AML-193 (cell line): ENCODE data around the gene ELMO1.

ENCODE experiments used
- DNase-seq, 2 experiments: peaks; one replicate each; lab custom pipeline; 2025; lab: John Stamatoyannopoulos, UW

ELMO1 gene

DNA sequence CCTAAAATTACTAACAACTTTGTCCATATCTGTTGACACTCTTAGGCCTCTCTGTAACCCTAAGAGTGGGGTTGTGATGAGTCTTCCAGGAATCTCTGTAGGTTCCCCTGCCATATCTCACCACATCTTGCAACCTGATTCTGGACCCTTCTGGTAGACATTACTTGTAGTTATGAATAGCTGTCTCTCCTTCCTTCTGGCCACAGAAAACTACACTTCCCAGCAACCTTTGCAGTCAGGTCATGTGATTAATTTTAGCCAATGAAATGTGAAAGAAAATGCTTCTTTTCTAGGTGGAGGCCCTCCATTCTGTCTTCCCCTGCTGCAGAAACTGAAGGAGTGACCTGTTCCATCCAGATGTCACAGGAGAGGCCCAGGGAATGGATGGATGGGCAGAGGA is 576.8 kb downstream of the ELMO1 start:
- no peak for DNase-seq

DNA sequence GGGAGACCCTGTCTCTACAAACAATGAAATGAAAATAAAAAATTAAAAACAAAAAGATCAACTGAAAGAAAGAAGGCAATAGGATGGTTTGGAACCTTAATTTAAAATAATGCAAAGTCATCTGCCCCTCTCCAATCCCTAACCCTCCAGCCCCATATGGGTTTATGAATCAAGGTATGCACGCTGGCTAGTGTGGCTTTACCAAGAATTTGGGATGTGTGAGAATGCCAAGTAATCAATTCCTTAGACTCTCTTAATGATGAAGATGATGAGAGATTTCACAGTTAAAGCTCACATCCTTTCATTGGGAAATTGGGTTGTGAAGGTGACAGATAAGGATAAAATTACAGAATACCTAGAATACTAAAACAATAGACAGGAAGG is 577.3 kb downstream of the ELMO1 start:
- no peak for DNase-seq

DNA sequence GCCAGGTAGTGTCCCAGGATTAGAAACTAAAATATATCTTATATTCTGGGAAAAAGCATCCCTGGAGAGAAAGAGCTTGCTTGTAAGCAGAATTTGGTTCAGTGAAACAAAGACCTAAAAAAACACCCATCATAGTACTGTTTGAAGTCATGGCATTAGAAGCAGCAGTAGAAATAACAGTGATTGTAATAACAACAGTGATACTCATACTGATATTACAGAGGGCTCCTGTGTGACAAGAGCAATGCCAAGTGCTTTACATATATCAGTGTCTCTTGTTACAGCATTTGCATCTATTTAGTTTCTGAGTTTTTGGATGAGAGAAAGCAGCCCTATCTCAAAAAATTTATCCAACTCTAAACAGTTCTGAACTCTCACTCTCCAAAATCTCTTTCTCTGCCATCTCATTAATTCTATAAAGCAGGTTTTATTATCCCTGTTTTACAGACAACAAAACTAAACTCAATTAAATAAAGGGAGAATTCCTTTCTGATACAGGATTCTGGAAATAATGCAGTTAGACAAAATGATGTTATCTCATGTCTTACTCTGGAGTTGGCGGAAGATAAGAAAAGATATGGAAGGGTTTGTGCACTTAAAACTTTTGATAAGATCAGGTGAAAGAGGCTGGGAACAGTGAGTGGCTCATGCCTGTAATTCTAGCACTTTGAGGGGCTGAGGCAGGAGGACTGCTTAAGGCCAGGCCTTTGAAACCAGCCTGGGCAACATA is 577.9 kb downstream of the ELMO1 start:
- DNase-seq = no peak

DNA sequence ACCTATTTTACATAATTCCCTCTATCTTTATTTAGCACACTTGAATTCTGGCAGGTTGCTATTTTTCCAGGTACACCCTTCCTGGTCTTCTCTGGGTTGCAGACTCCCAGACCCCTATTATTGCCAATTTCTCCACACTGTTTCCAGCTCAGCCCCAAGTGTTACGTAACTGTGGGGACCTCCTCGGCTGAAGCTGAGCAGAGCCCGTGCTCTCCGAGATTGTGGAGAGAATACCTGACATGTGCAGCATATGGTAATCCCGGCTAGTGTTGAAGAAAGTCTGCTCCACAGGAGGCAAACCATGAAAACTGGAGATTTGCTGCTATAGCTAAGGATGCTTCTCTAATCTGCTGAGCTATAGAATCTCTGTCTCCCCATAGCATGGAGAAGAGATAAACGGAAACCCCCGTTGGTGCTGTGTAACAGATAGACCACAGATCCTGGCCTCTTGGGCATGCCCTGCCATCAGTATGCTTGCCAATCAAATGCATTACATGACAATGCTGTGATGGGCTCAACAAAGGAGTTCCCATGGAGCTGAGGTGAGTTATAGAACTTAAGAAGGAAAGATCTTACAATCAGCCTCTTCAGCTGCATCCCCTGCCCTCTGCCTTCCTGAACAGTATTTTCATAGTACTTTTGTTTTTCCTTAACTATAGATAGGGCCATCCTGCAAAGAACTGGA is 579.8 kb downstream of the ELMO1 start:
- DNase-seq = no peak

DNA sequence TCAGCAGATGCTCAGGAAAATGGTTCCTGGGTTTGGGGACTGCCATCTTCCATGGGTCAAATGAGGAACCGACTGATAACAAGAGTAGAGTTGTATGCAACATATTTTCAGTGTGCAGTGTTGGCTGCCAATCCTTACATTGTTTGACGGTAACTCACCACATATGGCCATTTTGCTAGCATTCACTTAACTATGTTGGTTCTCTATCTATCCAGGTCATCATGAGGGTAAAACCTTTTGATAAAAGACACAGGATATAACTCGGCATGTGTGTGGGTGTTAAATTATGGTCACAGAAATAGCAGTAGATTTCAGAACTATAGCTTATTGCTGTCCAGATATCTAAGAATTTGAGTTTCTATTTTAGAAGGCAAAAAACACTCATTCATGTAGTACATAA is 583.6 kb downstream of the ELMO1 start:
- DNase-seq = no peak

DNA sequence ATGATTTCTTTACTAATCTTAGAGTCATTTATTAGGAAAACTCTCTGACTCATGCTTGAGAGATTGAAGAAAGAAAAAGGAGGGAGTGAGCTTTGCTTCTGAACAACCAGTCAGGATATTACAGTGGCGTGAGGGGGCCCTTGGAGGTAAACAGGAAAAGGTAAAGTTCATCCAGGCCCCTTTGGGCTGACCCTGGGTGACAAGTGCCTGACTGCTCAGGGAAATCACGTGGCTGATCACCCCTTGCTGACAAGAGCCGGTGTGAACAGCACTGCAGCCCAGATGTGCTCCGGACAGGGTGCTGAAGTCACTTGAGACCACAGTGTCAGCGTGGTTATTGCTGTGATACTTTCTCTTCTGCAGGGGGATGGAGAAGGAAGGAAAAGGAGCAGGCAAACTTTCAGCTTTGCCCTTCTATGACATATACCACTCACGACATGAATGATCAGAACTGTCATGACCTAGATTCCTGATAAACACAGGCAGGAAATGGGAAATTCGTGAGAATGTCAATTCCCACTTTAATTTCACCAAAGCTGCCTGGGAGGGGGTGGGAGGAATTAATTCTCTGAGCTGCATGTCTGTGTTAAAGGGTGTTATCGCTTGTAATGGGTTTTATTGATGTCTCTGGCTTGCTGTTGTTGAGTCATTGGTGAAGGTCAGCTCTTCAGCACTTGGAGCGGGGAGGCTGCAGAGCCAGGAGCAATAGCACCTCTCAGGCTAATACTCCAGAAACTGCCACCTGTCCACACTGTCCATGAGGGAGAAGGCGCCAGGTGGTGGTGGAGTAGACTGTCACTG is 584.6 kb downstream of the ELMO1 start:
- DNase-seq = no peak

DNA sequence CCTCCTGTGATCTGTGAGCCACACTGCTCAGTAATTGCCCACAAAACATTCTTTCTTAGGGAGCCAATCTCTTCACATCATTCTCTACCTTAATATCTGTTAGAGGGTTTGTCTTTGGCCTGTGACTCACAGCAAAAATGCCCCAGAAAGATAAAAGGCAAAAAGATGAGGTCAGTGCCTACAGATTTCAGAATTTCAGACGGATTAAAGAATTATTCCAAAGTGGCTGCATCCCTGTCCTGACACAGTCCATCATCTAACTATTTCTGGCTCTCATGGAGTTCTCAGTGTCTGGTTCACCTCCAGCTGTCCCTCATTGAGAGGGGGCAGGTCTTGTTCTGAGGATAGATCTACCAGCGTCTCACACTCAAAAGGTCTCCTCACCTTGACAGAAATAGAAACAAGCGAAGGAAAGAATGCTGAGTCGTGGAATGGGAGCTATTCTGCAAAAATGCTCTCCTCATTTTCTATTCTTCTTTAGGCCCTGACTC is 585.8 kb downstream of the ELMO1 start:
- DNase-seq = no peak

DNA sequence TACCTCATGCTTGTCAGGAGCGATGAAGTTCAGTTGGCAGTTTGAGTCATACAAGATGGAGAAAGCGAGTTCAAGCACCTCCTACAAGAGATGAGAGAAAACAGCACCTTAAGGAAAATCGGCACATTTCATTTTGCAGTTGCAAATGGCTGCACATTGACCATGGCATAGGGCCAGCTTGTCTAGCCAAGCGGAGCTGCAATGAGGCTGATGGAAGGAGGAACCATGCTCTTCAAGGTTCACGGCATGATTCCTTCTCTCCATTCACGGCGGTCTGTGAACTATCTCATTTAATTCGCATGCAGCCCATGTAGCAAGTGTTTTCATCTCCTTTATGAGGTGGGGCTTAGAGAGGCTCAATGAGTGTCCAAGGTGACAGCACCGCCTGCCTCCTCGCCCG is 587.0 kb downstream of the ELMO1 start:
- no peak for DNase-seq

DNA sequence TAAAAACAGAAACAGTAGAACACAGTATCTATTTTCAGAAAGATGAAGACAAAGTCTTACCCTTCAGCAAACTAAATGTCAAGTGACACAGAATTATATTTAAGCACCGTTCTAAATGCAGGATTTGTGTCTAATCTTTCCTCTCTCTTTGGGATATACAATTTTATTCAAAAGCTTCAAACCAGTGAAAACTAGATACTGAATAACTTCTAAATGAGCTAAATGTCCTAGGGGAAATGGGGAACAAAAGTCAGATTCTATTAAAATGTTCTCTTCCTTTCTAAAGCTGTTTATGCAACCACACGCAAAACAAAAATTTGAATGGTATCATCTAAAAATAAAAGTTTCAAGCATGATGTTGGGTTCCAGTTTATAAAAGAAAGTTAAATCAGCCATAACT is 588.0 kb downstream of the ELMO1 start:
- no peak for DNase-seq

DNA sequence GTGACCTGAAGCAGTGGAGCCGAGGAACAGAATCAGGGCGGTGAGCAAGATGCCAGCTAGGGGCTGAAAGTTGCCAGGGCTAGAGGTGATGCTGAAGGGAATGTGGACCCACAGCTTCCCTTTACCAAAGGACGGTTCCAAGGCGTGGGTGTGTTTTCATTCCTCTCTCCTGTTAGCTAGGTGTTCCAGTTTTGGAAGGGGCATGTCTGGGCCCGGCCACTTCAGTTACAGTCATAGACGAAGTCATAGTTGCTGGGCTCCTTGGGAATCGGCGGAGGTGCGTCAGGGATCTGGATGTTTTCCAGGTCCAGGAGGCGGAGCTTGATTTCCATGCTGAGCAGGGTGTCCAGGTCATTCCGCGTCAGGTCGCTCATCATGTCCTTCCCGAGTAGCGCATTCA is 593.3 kb downstream of the ELMO1 start:
- no peak for DNase-seq

DNA sequence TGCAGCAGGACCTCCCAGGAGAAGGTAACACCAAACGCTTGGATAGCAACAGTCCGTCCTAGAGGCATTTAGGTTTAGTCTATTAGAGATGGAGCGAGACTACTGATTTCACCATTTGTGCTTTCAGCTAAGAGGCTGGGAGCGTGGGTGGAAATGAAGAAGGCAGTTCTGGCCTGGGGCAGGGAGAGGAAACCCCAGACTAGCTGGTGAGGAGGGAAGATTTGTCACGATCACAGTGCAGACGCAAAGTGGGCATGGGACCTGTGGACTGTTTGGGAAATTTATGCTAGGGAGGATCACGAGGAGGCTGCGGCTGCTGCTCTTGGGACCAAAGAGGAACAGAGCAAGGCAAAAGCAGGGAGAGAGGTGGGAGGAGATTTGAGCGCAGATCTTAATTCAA is 594.0 kb downstream of the ELMO1 start:
- DNase-seq = no peak

DNA sequence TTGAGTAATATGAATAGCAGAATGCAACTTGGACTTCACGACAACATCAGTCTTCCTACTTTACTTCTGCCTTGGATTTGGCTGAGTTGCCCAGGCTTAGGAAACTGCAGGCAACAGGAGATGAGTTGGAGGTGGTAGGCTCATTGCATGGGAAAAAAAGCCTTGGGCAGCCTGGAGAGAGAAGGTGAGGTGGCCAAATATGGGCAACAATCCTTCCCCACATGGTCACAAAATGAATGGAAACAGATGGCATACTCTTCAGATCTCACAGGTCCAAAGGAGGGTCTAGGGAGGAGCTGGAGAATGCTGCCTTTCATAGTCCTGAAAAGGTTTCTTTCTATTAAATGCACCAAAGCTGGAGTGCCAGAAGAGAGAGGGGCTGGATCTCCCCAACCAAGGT is 595.7 kb downstream of the ELMO1 start:
- no peak for DNase-seq

DNA sequence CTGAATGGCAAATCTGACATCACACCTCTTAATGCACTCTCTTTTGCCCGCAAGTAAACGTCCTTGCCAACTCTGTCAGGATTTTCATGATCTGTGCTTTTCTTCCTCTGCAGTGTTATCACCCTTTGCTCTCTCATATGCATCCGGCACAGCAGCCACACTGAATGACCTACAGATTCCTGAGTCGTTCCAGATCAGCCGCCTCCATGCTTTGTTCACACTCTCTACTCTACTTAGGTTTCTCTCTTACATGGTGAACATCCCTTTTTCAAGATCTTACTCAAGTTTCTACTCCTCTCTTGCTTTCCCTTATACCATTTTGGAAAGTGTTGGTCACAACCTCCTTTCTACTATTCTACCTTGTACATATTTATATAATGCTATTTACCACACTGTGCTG is 596.6 kb downstream of the ELMO1 start:
- DNase-seq = no peak

DNA sequence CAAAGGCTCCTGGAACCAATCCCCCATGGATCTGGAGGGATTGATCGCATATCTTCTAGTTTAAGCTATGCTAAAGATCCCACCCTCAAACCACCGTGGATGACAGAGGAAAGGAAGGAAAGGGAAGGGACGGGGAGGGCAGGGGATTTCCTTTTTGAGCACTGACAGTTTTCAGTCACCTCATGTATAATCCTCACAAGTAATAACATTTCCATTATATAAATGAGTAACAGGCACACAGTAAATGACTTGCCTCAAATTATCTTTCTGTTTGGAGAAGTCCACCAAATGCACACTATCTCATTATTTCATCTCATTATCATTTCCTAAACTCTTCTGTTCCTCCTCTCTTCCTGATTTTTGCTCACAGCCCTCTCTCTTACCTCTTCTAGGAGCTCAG is 597.3 kb downstream of the ELMO1 start:
- no peak for DNase-seq

DNA sequence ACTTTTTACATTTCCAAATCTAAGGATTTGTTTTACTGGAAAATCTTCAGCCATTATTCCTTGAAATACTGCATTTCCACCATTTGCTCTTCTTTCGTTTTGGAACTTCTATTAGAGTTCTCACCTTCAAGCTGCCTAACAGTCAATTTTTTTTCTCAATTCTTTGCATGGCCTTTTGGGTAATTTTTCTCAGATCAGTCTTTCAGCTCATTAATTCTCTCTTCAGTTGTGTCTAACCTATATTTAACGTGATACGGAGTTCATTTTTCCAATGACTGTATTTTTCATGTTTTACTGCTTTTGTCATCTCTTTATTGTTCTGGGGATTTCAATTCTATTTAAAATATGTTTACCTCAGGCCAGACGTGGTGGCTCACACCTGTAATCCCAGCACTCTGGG is 600.7 kb downstream of the ELMO1 start:
- no peak for DNase-seq

DNA sequence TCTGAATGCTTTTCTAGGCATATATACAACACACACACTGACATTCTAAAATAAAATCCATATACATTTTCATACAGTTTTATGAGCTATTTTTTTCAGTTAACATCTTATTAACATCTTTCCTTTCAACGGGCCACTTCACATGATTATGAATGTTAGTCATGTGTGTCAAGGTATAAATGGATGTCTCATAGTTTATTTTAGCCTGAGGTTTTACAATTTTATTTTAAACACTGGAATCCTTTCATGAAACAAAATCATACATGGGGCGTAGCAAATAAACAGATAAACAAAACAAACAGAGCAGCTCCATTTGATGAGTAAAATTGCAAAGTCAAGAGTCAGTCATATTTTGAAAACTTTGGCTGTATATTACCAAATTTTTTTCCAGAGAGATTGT is 604.3 kb downstream of the ELMO1 start:
- DNase-seq = no peak

DNA sequence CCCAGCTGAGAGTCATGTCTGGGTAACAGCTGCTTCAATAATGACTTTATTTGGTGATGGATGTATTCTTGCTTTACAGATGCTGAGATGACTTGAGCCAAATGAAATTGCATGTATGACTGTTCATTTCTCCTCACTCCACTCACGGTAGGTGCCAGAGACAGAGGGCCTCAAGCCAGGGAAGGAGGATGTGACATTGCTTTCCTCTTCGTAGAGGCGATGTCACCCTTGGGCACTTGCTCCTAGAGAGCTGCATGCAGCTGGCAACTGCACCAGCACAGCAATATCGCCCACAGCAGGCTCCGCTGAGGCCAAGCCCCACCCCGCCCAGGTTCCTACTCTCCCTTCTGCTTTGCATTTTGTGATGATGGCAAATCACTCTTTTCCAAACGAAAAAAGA is 607.8 kb downstream of the ELMO1 start:
- no peak for DNase-seq

DNA sequence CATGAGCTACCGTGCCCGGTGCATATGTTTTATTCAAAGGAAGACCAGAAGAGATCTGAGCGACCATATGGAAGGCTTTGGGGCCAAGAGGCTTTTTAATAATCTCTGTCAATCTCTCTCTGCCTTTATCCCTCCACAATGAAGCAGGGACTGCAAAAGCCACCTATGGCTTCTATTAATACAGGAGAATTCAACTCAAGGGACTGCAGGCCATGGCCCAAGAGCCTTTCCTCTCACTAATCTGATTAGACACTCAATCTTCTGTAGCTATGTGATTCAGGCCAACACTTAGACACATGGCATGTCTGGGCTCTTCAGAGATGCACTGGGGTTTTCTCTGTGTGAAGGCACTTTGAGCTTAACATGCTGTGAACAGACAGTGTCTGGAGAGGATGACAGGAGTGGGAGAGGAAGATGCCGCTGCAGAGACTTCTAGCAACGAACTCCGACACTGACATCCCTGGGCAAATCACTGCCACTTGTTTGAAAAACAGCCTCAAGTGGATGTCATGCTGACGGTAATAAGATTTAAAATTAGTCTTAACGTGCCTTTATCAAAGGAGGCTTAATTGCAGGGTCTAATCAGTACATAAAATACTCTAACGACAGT is 609.9 kb downstream of the ELMO1 start:
- no peak for DNase-seq

DNA sequence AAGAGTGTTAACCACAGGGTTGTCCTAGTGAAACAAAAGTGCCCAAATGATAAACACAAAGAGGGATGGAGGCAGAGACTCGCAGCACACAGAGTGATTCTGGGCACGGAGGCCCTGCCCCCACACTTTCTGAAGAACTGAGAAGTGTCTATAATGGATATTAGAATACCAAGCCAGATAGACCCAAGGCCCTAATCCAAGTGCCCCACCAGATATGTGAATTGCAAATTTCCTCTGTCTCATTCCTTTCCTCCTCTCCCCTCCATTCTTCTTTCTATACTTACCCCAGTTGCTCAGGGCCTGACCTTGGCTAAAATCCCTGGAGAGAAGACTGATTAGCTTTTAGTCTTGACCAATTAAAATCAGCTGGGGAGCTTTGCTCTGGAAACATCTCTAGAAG is 617.6 kb downstream of the ELMO1 start:
- no peak for DNase-seq

DNA sequence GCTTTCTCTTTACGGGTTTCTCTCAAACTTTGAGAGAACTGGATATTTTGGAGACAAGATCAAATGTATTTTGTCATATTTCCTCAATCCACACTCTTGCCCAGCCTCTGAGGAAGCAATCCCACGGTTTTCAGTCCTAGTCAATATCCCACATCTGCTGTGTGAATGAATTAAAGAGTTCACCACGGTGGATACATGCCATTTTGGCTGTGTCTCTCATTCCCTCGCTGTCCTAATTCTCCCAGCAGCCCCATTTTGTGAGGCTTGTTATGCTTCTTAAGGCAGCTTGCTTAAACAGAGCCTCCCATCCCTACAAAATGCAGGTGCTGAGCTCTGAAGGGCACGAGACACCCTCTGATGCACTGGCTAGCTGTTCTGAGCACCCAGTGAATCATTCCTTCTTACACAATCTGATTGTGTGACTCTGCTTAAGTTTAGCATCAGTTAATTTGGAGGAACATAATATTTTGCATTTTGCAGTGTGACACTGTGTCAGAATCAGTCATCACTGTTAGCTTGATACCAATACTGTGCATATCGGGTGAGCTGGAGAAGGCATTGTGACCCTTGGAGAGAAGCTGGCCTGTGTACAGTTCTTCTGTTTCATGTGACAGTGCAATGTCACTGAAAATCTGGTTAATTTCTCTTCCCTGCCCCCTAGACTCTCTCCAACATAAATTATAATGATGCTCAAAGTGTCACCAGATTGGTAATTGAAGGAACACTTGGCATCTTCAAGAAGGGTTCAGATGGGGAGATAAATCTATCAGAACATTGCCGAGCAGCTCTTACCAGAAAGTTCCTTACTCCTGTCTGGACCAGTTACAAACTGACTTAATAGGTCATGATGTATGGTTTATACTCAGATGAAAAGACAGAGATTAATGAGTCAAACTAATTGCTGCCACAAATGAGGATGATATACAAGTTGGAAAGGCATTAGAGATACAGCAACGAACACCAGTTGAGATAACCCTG is 620.6 kb downstream of the ELMO1 start:
- DNase-seq = no peak

DNA sequence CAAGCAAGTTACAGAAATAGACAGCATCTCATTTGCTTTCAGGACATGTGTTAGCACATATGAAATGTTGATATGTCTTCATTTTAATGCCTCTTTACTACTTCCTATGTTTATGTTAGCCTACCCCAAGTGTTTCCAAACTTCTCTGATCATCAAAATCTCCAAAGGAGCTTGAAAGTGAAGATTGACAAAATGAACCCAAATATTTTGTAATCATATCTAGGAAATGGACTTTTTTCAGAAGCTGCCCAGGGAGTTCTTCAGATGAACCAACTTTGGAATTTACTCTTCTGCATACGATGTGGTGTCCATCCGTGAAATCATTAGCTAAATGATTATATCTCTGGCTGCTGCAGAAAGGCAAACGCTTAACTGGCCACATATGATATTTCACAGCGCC is 623.2 kb downstream of the ELMO1 start:
- DNase-seq = no peak
